ENCODE data around the gene CLDN18.
A peak's percentile ranks its signal among the peaks of the same experiment; 100 is the strongest.

CLDN18 gene

GRCh38 chr3:138065949-138066348 is 56.0 kb downstream of the CLDN18 start:
- DNase-seq = no peak

GRCh38 chr3:138066383-138066782 is 56.4 kb downstream of the CLDN18 start:
- no peak for DNase-seq

GRCh38 chr3:138066972-138067371 is 57.0 kb downstream of the CLDN18 start:
- no peak for DNase-seq

GRCh38 chr3:138068046-138068445 is 58.1 kb downstream of the CLDN18 start:
- no peak for DNase-seq

GRCh38 chr3:138068579-138069174 is 58.7 kb downstream of the CLDN18 start:
- DNase-seq = peak; percentile 58

- no peak for DNase-seq
These were observed 60.0 kb downstream of the CLDN18 start for GRCh38 chr3:138070006-138070405.

- no peak for DNase-seq
These were observed 62.8 kb downstream of the CLDN18 start for GRCh38 chr3:138072796-138073195.

GRCh38 chr3:138078096-138078495 is 68.1 kb downstream of the CLDN18 start:
- DNase-seq = no peak

- DNase-seq = no peak
These were observed 69.0 kb downstream of the CLDN18 start for GRCh38 chr3:138078901-138079344.

GRCh38 chr3:138079901-138080300 is 69.9 kb downstream of the CLDN18 start:
- no peak for DNase-seq

GRCh38 chr3:138081371-138082084 is 71.6 kb downstream of the CLDN18 start:
- no peak for DNase-seq

GRCh38 chr3:138082085-138082991 is 72.4 kb downstream of the CLDN18 start:
- DNase-seq = no peak

GRCh38 chr3:138082992-138083386 is 73.0 kb downstream of the CLDN18 start:
- DNase-seq = no peak
